Activated naive CD4-positive, alpha-beta T cell treated with anti-CD3 and anti-CD28 coated beads, Interleukin-2, amount 10 ng/mL, durations not matched to agents 7 days and 5 days (primary cell): ENCODE data around the gene USP25.
"Not testable (repeated sequence)": the region's sequence is repeated elsewhere in the genome, so short reads cannot be mapped to it uniquely, and the experiment has no call there.

Experiments
- CTCF ChIA-PET: fragments of 350-600 bp; sonication (Branson Sonifier 250); formaldehyde crosslinking; loops from one replicate; lab custom pipeline; 2021; ENCODE audit warnings: antibody characterized with exemption; lab: Charles Lee
- DNase-seq: peaks from one replicate; pipeline ENCODE4 v3.0.0-alpha.2; 2020
- H3K27ac Mint-ChIP-seq: one replicate; pipeline ENCODE4 v1.8.0; 2021; ENCODE audit warnings: mild to moderate bottlenecking, moderate library complexity, mixed read lengths
- H3K27me3 Mint-ChIP-seq: one replicate; pipeline ENCODE4 v1.8.0; 2021; ENCODE audit warnings: mild to moderate bottlenecking, mixed read lengths
- H3K36me3 Mint-ChIP-seq: one replicate; pipeline ENCODE4 v1.8.0; 2021; ENCODE audit warnings: mixed read lengths
- H3K4me1 Mint-ChIP-seq: one replicate; pipeline ENCODE4 v1.8.0; 2021; ENCODE audit warnings: mixed read lengths
- H3K4me3 Mint-ChIP-seq: one replicate; pipeline ENCODE4 v1.8.0; 2021; ENCODE audit warnings: mild to moderate bottlenecking, moderate library complexity, mixed read lengths
- H3K9me3 Mint-ChIP-seq: one replicate; pipeline ENCODE4 v1.8.0; 2021; ENCODE audit warnings: mixed read lengths

The USP25 gene

DNA sequence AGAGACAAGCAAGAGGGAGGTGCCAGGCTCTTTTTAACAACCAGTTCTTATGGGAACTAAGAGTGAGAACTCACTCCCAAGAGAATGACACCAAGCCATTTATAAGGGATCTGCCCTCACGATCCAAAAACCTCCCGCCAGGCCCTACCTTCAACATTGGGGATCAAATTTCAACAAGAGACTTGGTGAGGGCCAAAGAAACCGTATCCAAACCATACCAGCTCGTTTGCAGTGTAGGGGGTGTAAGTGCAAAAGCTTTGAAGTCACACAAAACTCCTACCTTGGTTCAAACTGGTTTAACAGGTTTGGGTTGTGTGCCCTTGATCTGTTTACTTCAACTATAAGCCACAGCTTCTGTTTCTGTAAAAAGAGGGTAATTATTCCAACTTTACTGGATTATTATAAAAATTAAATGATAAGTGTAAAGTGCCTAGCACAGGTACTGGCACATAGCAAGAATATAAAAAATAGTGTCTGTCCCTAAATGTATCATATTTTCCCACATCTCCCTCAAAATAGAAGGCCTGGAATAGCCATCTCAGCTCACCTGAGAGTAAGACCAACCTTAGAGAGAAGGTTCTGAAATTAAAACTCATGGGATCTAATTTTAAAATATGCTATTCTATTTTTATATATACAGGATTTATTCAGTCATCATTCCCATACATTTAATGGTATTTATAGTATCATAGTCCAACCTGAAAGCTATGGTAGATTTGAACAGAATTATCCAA is 7.0 kb upstream of the USP25 start:
- no peak overlapping the region for H3K27ac Mint-ChIP-seq
- no peaks in the 10 kb centered on the region for H3K9me3 Mint-ChIP-seq
- H3K27me3 Mint-ChIP-seq: peaks cover 35% of the 10 kb centered on the region
- no peaks in the 10 kb centered on the region for H3K36me3 Mint-ChIP-seq
- CTCF ChIA-PET: no interaction called here
- DNase-seq: no peak
- no peaks in the 10 kb centered on the region for H3K4me1 Mint-ChIP-seq
- no peak overlapping the region for H3K4me3 Mint-ChIP-seq

DNA sequence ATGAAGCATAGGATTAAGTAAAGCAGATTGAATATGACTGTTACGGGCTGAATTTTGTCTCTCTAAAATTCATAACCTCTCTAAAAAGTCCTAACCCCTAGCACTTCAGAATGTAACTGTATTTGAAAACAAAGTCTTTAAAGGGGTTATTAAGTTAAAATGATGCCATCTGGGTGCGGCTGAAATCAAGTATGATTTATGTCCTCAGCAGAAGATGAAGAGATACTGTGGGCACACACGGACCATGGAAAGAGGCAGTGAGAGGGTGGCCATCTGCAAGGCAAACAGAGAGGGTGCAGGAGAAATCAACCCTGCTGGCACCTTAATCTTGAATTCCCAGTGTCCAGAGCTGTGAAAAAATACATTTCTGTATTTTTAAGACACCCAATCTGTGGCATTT is 3.8 kb upstream of the USP25 start:
- peaks cover 6% of the 10 kb centered on the region for H3K4me1 Mint-ChIP-seq
- no peaks in the 10 kb centered on the region for H3K9me3 Mint-ChIP-seq
- no peaks in the 10 kb centered on the region for H3K36me3 Mint-ChIP-seq
- peaks cover 36% of the 10 kb centered on the region for H3K27me3 Mint-ChIP-seq
- H3K27ac Mint-ChIP-seq: no peak overlapping the region
- CTCF ChIA-PET: no interaction called here
- DNase-seq: no peak
- no peak overlapping the region for H3K4me3 Mint-ChIP-seq

DNA sequence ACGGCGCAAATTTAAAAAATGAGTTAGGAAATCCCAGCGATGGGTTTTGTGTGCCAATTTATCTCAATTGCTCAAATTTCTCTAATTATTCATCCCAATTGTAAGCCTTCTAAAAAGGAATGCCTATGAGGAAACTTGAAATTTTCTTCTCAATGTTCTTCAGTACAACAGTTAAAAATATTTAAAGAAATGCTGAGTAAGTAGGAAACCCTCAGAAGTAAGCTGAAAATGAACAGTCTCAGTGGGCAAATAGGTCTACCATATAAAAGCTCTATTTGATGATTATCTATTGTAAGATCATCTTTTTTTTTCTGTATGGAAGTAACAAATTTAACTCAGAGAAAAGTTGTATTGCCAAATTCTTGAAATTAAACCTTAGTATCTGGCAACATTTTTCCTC is 1.7 kb upstream of the USP25 start:
- Mint-ChIP-seq H3K4me3 (no peak overlapping the region), H3K4me1 (peaks cover 16% of the 10 kb centered on the region), H3K9me3 (no peaks in the 10 kb centered on the region), H3K27me3 (peaks cover 32% of the 10 kb centered on the region), H3K36me3 (no peaks in the 10 kb centered on the region), H3K27ac (no peak overlapping the region)
- CTCF ChIA-PET: interaction anchor here (1.3 kb wide), 1 partner anchor 98 kb away, joined by 3 read pairs; no protein-coding TSS in a partner anchor
- no peak for DNase-seq

GRCh38 chr21:15729346-15729673 is 472 bp upstream of the USP25 start:
- Mint-ChIP-seq H3K4me1 (peaks cover 27% of the 10 kb centered on the region), H3K36me3 (no peaks in the 10 kb centered on the region), H3K4me3 (peak overlapping the region; percentile 69), H3K27ac (peak overlapping the region; percentile 61), H3K27me3 (peaks cover 26% of the 10 kb centered on the region), H3K9me3 (no peaks in the 10 kb centered on the region)
- CTCF ChIA-PET: no interaction called here
- DNase-seq: no peak

- peak overlapping the region; percentile 89 for H3K4me3 Mint-ChIP-seq
- peaks cover 5% of the 10 kb centered on the region for H3K36me3 Mint-ChIP-seq
- DNase-seq: no peak
- peaks cover 25% of the 10 kb centered on the region for H3K27me3 Mint-ChIP-seq
- H3K27ac Mint-ChIP-seq: peak overlapping the region; percentile 96
- peaks cover 39% of the 10 kb centered on the region for H3K4me1 Mint-ChIP-seq
- H3K9me3 Mint-ChIP-seq: no peaks in the 10 kb centered on the region
- CTCF ChIA-PET: interaction anchor here (0.6 kb wide), 1 partner anchor 71 kb away, joined by 3 read pairs; no protein-coding TSS in a partner anchor
These were observed 881 bp downstream of the USP25 start for GRCh38 chr21:15730484-15731242.

DNA sequence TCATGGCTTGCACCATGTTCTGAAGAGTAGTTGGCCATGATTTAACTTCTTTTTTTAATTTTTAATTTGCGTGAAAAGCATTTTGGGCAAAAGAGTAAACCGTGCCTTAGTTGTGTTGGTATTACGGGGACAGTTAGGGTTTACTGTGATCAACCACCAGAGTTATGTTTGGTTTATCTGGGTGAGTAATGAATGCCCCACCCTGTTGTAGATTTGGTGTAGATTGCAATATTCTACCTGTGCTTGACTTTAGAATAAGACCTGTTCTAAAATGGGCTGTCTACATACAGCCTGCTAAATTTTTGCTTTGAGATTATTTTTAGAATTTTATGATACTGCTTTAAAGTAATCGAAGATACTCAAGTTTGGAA is 1.4 kb downstream of the USP25 start:
- CTCF ChIA-PET: interaction anchor here (0.6 kb wide), 1 partner anchor 71 kb away, joined by 3 read pairs; no protein-coding TSS in a partner anchor
- peak overlapping the region; percentile 89 for H3K4me3 Mint-ChIP-seq
- H3K27ac Mint-ChIP-seq: peak overlapping the region; percentile 96
- H3K27me3 Mint-ChIP-seq: peaks cover 20% of the 10 kb centered on the region
- peaks cover 8% of the 10 kb centered on the region for H3K36me3 Mint-ChIP-seq
- no peak for DNase-seq
- H3K4me1 Mint-ChIP-seq: peaks cover 45% of the 10 kb centered on the region
- no peaks in the 10 kb centered on the region for H3K9me3 Mint-ChIP-seq

DNA sequence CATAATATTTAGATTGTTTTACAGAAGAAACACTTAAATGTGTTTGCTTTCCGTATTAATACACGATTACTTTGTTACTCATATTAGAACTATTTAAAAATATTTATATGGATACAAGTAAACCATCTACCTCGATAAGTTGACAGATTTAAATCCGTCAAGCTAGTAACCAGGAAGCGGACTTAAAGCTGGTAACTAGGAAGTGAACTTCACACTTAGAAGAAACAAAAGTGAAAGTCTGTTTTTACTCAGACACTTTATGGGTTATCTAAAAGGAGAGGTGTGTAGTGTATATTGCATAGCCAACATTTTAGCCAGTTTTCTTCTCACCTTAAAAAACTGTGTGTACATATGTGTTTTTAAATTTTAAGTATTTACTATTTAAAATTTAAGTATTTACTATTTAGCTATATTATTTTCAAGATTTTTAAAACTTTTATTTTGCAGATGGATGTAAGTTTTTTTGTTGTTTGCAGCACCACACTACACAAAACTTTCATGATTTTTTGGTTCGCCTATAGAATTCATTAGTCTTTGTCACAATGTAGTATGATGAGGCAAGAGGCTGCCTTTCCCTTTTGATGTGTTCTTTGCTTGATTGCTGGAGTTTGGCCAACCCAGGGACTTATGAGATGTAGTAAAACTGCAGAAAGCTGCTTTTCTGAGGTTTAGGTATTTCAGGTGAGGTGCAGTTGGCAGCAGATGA is 2.7 kb downstream of the USP25 start:
- peaks cover 55% of the 10 kb centered on the region for H3K4me1 Mint-ChIP-seq

DNA sequence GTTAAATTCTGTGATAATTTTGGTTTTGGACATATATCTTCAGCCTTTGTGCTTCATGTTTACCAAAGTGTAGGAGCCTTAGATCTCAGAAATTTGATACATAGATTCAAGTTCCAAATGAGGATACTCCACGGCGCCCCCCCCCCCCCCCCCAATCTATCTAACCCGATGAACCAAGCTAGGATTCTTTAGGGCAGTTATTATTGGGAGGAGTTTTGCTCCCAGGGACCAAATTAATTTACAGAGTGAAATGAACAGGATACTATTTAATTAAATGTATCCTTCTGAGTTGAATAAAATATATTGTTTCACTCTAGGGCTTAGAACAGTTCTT is 3.2 kb downstream of the USP25 start:
- Mint-ChIP-seq H3K4me1 (peaks cover 60% of the 10 kb centered on the region), H3K4me3 (peak overlapping the region; percentile 72)
- no peak for DNase-seq

More for the DNA sequence above, 2.7 kb downstream of the USP25 start:
- Mint-ChIP-seq H3K27me3 (peaks cover 8% of the 10 kb centered on the region), H3K9me3 (no peaks in the 10 kb centered on the region), H3K36me3 (peaks cover 13% of the 10 kb centered on the region), H3K4me3 (peak overlapping the region; percentile 89), H3K27ac (peak overlapping the region; percentile 89)
- no peak for DNase-seq
- CTCF ChIA-PET: interaction anchor here (1.0 kb wide), 1 partner anchor 215 kb away, joined by 3 read pairs; no protein-coding TSS in a partner anchor

DNA sequence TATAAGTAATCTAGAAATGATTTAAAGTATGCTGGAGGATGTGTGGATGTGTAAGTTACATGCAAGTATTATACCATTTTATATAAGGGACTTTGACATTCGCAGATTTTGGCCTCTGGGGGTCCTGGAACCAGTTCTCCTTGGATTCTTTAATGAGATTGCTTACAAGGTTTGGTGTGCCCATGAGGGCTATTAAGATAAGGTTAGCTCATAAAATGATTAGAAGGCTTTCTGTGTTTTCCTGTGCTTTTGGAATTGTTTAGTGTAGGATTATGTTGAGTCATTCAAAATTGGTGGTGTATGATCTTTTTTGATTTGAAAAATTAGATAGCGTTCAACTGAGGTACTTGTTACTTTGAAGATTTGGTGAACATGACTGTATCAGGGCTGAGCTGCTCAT is 5.6 kb downstream of the USP25 start:
- H3K4me3 Mint-ChIP-seq: no peak overlapping the region
- CTCF ChIA-PET: no interaction called here

More for the DNA sequence above, 3.2 kb downstream of the USP25 start:
- H3K36me3 Mint-ChIP-seq: peaks cover 18% of the 10 kb centered on the region
- H3K27me3 Mint-ChIP-seq: peaks cover 5% of the 10 kb centered on the region
- H3K9me3 Mint-ChIP-seq: no peaks in the 10 kb centered on the region
- CTCF ChIA-PET: interaction anchor here (1.0 kb wide), 1 partner anchor 216 kb away, joined by 3 read pairs; no protein-coding TSS in a partner anchor
- peak overlapping the region; percentile 89 for H3K27ac Mint-ChIP-seq

DNA sequence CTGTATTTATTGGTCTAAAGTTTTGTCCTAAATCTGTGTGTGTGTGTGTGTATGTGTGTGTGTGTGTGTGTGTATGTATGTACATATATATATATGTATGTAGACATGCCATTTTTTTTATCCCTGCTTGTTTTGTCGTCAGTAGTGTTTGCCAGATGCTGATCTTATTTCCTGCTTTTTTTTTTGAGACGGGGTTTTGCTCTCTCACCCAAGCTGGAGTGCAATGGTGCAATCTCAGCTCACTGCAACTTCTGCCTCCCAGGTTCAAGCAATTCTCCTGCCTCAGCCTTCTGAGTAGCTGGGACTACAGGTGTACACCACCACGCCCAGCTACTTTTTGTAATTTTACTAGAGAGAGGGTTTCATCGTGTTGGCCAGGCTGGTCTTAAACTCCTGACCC is 6.1 kb downstream of the USP25 start:
- H3K9me3 Mint-ChIP-seq, H3K4me3 Mint-ChIP-seq, H3K27me3 Mint-ChIP-seq, CTCF ChIA-PET, H3K27ac Mint-ChIP-seq, DNase-seq: not testable (repeated sequence)
- H3K36me3 Mint-ChIP-seq: peaks cover 26% of the 10 kb centered on the region
- peaks cover 78% of the 10 kb centered on the region for H3K4me1 Mint-ChIP-seq

More for the DNA sequence above, 5.6 kb downstream of the USP25 start:
- no peak for DNase-seq
- Mint-ChIP-seq H3K4me1 (peaks cover 78% of the 10 kb centered on the region), H3K9me3 (no peaks in the 10 kb centered on the region), H3K27me3 (no peaks in the 10 kb centered on the region), H3K36me3 (peaks cover 26% of the 10 kb centered on the region), H3K27ac (no peak overlapping the region)

- H3K27ac Mint-ChIP-seq, DNase-seq, H3K27me3 Mint-ChIP-seq, H3K4me3 Mint-ChIP-seq, H3K9me3 Mint-ChIP-seq, CTCF ChIA-PET: not testable (repeated sequence)
- Mint-ChIP-seq H3K36me3 (peaks cover 50% of the 10 kb centered on the region), H3K4me1 (peaks cover 67% of the 10 kb centered on the region)
These were observed 9.0 kb downstream of the USP25 start for GRCh38 chr21:15738779-15739178.

GRCh38 chr21:15740383-15740782 is 10.6 kb downstream of the USP25 start:
- Mint-ChIP-seq H3K4me3 (no peak overlapping the region), H3K36me3 (peaks cover 49% of the 10 kb centered on the region), H3K27me3 (no peaks in the 10 kb centered on the region), H3K4me1 (peaks cover 54% of the 10 kb centered on the region), H3K9me3 (no peaks in the 10 kb centered on the region), H3K27ac (no peak overlapping the region)
- no peak for DNase-seq
- CTCF ChIA-PET: no interaction called here

DNA sequence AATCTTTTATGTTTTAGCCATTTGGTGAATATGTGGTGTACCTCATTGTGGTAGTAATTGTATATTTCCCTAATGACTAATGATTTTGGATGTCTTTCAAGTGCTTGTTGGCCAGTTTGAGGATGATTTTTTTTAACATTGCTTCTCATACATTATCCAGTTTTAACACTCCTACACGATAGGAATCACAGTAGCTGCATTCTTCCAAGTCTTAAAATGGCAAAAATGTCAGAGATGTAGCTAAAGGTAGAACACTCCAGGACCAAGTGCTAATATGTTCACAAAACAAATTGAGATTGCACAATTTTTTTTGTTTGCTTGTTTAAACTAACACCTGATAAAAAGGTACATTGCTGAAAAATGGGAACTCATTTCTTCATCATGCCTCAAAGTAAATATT is 11.7 kb downstream of the USP25 start:
- H3K27me3 Mint-ChIP-seq: no peaks in the 10 kb centered on the region
- H3K36me3 Mint-ChIP-seq: peaks cover 47% of the 10 kb centered on the region
- H3K9me3 Mint-ChIP-seq: no peaks in the 10 kb centered on the region
- peaks cover 50% of the 10 kb centered on the region for H3K4me1 Mint-ChIP-seq
- H3K27ac Mint-ChIP-seq: no peak overlapping the region
- CTCF ChIA-PET: interaction anchor here (0.6 kb wide), 1 partner anchor 83 kb away, joined by 3 read pairs; no protein-coding TSS in a partner anchor
- H3K4me3 Mint-ChIP-seq: no peak overlapping the region
- no peak for DNase-seq

DNA sequence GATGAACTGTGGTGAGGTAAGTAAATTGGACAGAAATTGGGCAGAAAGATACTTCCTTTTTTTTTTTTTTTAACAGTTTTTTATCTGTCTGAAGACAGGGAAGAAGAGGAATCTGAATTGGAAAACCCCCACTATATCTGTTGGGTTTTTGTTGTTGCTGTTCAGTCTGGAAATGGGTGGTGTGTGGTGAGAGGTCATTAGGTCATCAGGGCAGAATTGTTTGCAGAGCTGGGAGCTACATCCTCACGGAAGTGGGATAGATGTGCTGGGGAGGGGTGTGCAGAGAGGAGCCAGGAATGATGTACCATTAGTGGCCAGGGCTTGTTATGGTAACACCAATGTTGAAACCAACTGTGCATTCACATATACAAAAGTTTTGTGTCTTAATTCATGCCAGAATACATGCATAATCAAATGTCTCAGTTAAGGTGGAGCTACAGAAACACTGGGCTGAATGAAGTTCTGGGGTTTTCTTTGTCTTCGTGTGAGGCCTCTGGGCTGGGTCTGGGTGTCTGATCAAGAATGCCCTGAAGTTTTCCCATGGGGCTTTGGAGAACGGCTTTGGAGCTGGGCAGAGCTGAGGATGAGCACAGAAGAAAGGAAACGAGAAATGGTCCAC is 12.4 kb downstream of the USP25 start:
- H3K27ac Mint-ChIP-seq: no peak overlapping the region
- CTCF ChIA-PET: no interaction called here
- no peak for DNase-seq
- H3K36me3 Mint-ChIP-seq: peaks cover 43% of the 10 kb centered on the region
- H3K9me3 Mint-ChIP-seq: no peaks in the 10 kb centered on the region
- no peak overlapping the region for H3K4me3 Mint-ChIP-seq
- H3K4me1 Mint-ChIP-seq: peaks cover 44% of the 10 kb centered on the region
- no peaks in the 10 kb centered on the region for H3K27me3 Mint-ChIP-seq
